ENCODE data around the gene KLC1.

Gene KLC1

GRCh38 chr14:103692159-103692558, 63.1 kb downstream of the KLC1 start:
- no peak for DNase-seq

- no peak for DNase-seq
These were observed 63.9 kb downstream of the KLC1 start for GRCh38 chr14:103692871-103693270.

GRCh38 chr14:103693515-103693914, 64.5 kb downstream of the KLC1 start:
- DNase-seq: no peak

GRCh38 chr14:103694572-103695026, 65.6 kb downstream of the KLC1 start:
- DNase-seq: no peak

- no peak for DNase-seq
These were observed 66.5 kb downstream of the KLC1 start for GRCh38 chr14:103695296-103696069.

GRCh38 chr14:103696070-103696402, 67.0 kb downstream of the KLC1 start:
- DNase-seq: no peak

GRCh38 chr14:103696466-103697071, 67.6 kb downstream of the KLC1 start:
- no peak for DNase-seq

- no peak for DNase-seq
These were observed 68.2 kb downstream of the KLC1 start for GRCh38 chr14:103697206-103697602.

GRCh38 chr14:103697603-103698379, 68.8 kb downstream of the KLC1 start:
- no peak for DNase-seq

GRCh38 chr14:103698380-103699260, 69.6 kb downstream of the KLC1 start:
- DNase-seq: no peak

GRCh38 chr14:103699261-103699661, 70.2 kb downstream of the KLC1 start:
- no peak for DNase-seq

GRCh38 chr14:103699901-103700752, 71.1 kb downstream of the KLC1 start:
- DNase-seq: no peak

GRCh38 chr14:103700753-103701490, 71.9 kb downstream of the KLC1 start:
- DNase-seq: peak in 1 of 5 donors; percentile 10

- no peak for DNase-seq
These were observed 73.1 kb downstream of the KLC1 start for GRCh38 chr14:103702095-103702494.

GRCh38 chr14:103702497-103703432, 73.8 kb downstream of the KLC1 start:
- DNase-seq: no peak

GRCh38 chr14:103703433-103704385, 74.7 kb downstream of the KLC1 start:
- no peak for DNase-seq

GRCh38 chr14:103704708-103705107, 75.7 kb downstream of the KLC1 start:
- DNase-seq: no peak

GRCh38 chr14:103705118-103705503, 76.1 kb downstream of the KLC1 start:
- DNase-seq: no peak
